OCI-M1 (cell line): ENCODE results near the gene ATP2C1.

ENCODE experiments used
- DNase-seq: peaks from one replicate; lab custom pipeline; 2025; lab: John Stamatoyannopoulos, UW

The ATP2C1 gene

DNA sequence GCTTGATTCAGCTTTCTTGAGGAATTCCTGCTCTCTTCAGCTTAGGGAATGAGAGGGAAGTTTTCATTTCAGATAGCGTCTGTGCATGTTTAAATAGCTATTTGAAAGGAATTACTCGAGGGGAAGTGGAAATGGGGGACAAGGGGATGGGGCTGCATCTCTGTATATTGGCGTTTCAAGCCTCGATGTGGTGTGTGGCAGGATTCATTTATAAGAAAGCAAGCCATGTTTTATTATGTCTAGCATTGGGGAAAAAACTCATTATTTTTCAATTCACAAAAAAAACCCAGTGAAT lies 1.0 kb downstream of the ATP2C1 start:
- DNase-seq: no peak

DNA sequence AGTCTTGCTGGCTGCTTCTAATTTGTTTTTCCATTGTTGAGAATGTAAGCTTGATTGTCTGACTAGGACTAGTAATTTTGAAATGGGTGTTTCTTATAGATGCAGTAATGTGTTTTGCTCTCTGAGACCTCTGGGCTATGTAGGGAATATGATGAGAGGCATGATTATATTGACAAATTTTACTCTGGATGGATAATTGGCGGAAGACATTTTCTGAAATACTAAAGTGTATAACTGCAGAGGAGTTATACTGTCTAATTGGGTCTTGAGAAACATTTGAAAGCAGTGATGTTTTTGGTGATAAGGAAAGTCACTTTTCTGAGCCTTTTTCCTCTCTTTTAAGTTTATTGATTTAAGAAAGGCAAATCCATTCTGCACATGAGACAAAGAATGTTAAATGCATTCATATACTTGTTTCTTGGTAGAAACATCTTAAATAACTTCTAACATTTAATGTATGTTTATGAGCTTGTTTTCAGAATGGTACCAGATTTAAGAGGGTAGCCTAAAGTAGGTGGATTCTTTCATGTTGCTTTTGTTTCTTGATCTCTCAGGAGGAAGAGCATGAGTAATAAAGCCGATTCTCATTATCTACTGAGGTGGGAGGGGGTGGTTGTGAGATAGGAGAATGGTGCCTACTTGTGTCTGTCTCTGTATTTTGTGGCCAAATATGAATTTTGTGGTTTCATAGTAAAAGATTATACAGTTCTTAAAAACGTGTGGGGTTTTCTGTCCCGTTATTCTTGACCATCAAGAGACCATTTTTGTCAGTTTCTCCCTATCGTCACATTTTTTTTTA lies 2.0 kb downstream of the ATP2C1 start:
- DNase-seq: peak; percentile 75

DNA sequence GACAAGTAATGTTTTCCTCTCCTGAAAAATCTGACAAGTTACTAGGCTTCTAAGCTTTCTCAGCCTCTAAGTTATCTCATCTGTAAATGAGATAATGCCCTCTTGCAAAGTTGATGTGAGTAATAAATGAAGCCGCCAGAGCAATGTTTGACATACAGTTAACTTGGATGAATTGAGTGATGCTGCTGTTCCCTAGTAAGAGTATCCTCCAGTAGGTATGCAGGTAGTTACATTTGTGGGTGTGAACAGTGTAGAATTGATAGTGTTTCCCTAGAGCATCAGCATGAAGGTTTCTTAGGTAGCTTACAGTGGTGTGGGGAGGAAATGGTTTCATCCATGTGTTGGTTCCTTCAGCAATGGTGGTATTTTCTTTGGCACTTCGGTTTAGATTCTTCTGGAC lies 3.4 kb downstream of the ATP2C1 start:
- no peak for DNase-seq

- DNase-seq: no peak
Observed at GRCh38 chr3:130900959-130901358, 7.1 kb downstream of the ATP2C1 start.

GRCh38 chr3:130901463-130902204 lies 7.8 kb downstream of the ATP2C1 start:
- no peak for DNase-seq

DNA sequence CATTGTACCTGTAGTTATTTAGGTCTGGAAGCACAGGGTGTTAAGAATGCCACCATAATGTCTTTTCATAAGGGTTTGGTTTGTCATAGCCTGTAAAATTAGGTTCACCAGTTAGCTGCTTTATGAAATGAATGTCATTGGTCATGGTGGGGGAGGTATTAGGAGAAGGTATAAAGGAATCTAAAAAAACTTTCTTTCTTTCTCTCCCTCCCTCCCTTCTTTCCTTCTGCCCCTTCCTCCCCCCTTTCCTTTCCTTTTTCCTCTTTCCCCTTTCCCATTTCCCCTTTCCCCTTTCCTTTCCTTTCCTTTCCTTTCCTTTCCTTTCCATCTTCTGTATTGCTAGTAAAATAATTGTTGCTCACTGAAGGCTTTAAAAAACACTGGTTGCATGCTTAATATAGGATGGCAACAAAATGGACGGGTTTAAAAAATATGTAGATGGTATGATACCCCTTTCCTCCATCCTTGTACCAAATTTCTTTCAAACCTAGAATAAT lies 9.6 kb downstream of the ATP2C1 start:
- no peak for DNase-seq

DNA sequence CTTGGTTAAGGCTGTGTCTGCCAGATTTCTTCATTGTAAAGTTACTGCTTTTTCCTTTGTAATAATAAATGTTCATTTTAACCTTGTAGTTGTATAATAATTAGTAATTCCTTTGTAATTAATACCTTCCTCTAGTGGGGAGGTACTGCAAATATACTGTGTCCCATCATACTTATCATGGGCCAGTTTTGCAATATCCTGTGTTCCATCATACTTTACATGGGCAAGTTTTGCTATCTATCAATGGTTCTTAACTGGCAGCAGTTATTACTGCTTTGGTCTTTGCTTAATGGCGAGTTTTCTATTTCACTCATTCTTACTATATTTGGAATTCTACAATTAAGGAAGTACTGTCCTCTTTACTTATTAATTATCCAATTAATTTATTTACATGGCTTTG lies 10.6 kb downstream of the ATP2C1 start:
- no peak for DNase-seq

DNA sequence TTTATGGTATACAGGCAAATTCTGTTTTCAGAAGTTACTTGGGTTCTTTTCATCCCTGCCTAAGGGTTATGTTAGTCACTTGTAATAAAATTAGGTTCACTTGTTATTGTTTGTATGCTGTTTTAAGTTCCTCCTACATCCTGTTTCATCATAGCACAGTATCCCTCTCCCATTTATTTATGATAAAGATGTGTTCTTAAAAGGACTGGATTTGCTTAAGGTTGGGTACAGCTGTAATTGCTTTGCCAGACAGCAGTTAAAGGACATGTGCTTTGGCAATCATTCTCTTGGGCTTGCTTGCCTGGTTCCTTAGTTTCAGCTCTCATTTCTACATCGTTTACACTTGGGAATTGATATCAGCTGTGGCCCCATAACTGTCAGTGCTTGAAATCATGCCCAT lies 11.7 kb downstream of the ATP2C1 start:
- no peak for DNase-seq

DNA sequence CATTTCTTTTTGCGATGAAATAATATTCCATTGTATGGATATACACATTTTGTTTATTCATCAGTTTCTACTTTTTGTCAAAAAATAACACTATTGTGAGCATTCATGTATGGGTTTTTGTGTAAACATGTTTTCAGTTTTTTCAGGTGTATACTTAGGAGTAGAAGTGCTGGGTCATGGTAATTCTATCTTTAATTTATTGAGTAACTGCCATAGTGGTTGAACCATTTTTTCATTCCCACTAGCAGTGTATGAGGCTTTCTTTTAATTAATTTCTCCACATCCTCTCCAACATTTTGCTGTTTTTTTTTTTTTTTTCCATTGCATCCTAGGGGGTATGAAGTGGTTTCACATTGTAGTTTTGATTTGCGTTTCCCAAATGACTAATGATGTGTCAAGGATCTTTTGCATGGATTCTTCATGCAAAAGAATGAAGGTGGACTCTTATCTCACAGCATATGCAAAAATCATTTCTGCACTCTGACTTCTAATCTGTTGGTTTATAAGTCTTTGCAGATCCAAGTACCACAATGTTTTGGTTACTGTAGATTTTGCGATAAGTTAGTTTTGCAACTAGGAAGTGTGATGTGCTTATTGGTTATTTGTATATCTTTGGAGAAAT lies 12.6 kb downstream of the ATP2C1 start:
- no peak for DNase-seq

DNA sequence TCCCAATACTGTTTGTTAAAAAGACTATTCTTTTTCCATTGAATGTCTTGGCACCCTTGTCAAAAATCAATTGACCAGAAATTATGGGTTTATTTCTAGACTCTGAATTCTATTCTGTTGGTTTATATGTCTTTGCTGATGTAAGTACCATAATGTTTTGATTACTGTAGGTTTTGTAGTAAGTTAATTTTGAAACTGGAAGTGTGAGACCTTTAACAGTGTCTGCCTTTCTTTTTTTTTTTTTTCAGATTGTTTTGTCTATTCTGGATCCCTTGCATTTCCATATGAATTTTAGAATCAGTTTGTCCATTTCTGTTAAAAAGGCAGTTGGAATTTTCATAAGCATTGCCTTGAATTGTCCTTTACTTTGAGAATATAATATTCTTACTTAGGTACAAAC lies 13.6 kb downstream of the ATP2C1 start:
- no peak for DNase-seq

- no peak for DNase-seq
Observed at GRCh38 chr3:130907966-130908365, 14.1 kb downstream of the ATP2C1 start.

DNA sequence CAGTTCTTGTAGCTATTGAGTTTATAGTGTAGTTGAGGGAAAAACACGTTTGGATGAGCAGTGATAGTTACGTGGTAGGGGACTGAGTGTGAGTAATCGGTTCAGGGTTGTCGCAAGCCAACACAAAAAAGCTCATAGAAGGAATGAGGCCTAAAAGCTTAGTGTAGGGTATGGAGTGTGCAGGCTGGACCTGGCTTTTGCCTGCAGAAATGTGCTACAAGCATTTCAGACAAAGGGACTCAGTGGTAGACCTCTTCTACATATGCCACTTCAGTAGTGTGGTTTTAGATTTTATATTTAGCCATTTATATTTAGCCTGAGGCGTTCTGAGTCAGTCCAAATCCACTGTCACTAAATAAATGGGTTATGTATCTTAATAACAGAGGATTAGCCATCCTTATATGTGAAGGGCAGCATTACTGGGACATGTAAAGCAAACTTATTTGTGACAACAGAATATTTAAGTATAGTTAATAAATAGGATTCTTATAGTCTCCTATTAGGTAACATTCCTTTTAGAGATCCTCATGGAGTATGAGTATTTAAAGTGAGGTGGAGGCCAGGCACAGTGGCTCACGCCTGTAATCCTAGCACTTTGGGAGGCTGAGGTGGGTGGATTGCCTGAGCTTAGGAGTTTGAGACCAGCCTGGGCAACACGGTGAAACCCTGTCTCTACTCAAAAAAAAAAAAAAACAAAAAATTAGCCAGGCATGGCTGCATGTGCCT lies 21.8 kb downstream of the ATP2C1 start:
- DNase-seq: no peak

GRCh38 chr3:130916507-130917167 lies 22.8 kb downstream of the ATP2C1 start:
- no peak for DNase-seq

DNA sequence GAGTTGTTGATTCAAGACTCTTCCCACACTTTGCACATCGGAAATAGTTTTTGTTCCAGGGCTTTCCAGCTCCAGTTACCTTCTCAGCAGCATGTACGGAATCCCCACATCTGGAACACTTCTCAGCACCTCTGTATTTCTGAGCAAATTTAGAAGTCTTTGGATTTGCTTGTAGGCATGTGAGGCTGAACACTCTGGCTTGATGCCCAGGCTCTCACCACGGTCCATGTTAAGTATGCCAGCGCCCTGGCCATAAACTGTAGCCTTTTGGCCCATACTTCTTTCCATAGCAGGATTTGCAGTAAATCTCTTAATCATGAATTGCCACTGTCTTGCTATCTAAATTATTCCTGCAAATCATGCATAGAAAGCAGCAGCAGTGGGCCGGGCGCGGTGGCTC lies 24.4 kb downstream of the ATP2C1 start:
- no peak for DNase-seq

GRCh38 chr3:130925628-130926027 lies 31.7 kb downstream of the ATP2C1 start:
- DNase-seq: no peak

DNA sequence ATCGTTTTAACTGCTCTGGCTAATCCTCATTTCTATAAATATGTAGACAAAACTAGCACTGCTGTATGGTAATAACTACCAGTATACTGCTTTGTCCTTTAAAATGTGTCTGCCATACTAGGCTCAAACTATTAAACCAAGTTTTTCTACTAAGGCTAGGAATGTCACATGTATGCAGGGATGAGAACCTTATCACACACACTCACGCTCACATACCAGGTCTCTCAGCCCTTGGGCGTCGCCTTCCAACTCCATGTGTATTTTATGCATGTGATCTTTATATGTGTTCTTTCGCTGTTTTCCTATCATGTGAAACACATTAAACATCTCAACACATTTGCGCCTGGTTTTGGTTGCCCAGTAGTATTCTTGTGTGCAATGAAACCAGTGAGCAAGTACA lies 32.6 kb downstream of the ATP2C1 start:
- no peak for DNase-seq

- no peak for DNase-seq
Observed at GRCh38 chr3:130929804-130930203, 35.9 kb downstream of the ATP2C1 start.

DNA sequence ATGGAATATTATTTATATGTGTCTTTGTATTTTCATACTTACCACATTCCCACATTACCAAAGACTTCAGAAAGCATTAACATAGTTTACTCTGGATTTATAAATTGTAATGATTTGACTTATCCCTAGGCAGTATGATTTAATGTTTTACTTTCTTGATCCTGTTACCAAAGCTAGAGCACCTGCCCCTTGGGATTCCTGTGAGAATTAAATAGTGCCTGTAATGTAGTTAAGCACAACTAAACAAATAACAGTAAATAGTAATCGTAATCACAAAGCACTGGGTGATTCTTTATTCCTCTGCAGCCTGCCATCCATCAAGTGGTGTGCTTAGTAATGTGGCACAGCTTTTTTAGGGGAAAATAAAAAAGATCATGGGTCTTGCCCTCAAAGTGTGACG lies 39.1 kb downstream of the ATP2C1 start:
- no peak for DNase-seq

DNA sequence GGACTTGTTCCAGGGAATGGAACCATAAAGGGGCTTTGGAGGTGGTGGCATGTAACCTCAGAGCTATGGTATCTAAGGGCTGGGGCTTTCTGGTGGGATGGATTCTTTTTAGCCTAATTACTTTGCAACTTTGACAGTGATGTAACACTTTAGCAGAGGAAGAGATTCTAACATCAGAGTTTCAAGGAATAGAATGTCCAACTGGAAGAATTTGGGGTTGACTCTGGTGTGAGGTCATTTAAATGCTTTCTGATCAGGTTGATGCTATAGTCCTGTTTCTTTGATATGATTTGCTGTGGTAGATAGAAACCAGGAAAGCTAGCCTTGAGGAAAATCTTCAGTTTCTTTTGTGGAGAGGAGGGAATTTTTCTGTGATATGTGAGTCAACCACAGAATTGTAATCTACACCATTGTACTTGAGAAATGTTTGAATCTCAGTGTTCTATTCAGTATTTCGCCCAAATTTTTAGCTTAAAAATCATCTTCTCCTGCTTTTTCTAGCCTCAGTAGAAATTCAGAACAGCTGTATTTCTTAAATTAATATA lies 40.0 kb downstream of the ATP2C1 start:
- no peak for DNase-seq

- no peak for DNase-seq
Observed at GRCh38 chr3:130934442-130935089, 40.7 kb downstream of the ATP2C1 start.
